Dendritic cell treated with granulocyte-macrophage colony-stimulating factor and Interleukin-4, amounts not matched to agents 40 ng/mL and 50 ng/mL, for 4 days (primary cell): ENCODE data around the gene OTOA.
"Not testable (repeated sequence)": the region's sequence is repeated elsewhere in the genome, so short reads cannot be mapped to it uniquely, and the experiment has no call there.

ENCODE experiments used
- H3K27ac Mint-ChIP-seq: one replicate; pipeline ENCODE4 v1.8.0; 2022; ENCODE audit warnings: mild to moderate bottlenecking, mixed read lengths
- H3K27me3 Mint-ChIP-seq: one replicate; pipeline ENCODE4 v1.8.0; 2022; ENCODE audit warnings: mild to moderate bottlenecking, mixed read lengths
- H3K36me3 Mint-ChIP-seq: one replicate; pipeline ENCODE4 v1.8.0; 2022; ENCODE audit warnings: low read depth, mixed read lengths
- H3K4me1 Mint-ChIP-seq: one replicate; pipeline ENCODE4 v1.8.0; 2022; ENCODE audit warnings: low read depth, mixed read lengths
- H3K4me3 Mint-ChIP-seq: one replicate; pipeline ENCODE4 v1.8.0; 2022; ENCODE audit warnings: mild to moderate bottlenecking, moderate library complexity, mixed read lengths
- H3K9me3 Mint-ChIP-seq: one replicate; pipeline ENCODE4 v1.8.0; 2022; ENCODE audit warnings: mixed read lengths
- intact Hi-C: fragments of 100-400 bp; cut with micrococcal nuclease; formaldehyde crosslinking; loops from one replicate; pipeline ENCODE4 v1.15.0; 2022

The OTOA gene

GRCh38 chr16:21703589-21704174 is 39.9 kb downstream of the OTOA start:
- Mint-ChIP-seq H3K36me3 (no peaks in the 10 kb centered on the region), H3K4me3 (no peak overlapping the region), H3K4me1 (peaks cover 14% of the 10 kb centered on the region), H3K9me3 (no peaks in the 10 kb centered on the region), H3K27me3 (no peaks in the 10 kb centered on the region), H3K27ac (no peak overlapping the region)
- intact Hi-C loops, result no loop called here

GRCh38 chr16:21704266-21704665 is 40.5 kb downstream of the OTOA start:
- Mint-ChIP-seq H3K4me1 (peaks cover 14% of the 10 kb centered on the region), H3K36me3 (no peaks in the 10 kb centered on the region), H3K27me3 (no peaks in the 10 kb centered on the region), H3K9me3 (no peaks in the 10 kb centered on the region), H3K4me3 (no peak overlapping the region), H3K27ac (no peak overlapping the region)
- intact Hi-C loops, result no loop called here

GRCh38 chr16:21704733-21705132 is 41.0 kb downstream of the OTOA start:
- no peak overlapping the region for H3K4me3 Mint-ChIP-seq
- no peak overlapping the region for H3K27ac Mint-ChIP-seq
- H3K4me1 Mint-ChIP-seq, result peaks cover 14% of the 10 kb centered on the region
- no peaks in the 10 kb centered on the region for H3K27me3 Mint-ChIP-seq
- no peaks in the 10 kb centered on the region for H3K9me3 Mint-ChIP-seq
- intact Hi-C loops, result no loop called here
- H3K36me3 Mint-ChIP-seq, result no peaks in the 10 kb centered on the region

GRCh38 chr16:21708533-21709115 is 44.9 kb downstream of the OTOA start:
- Mint-ChIP-seq H3K4me1 (peaks cover 17% of the 10 kb centered on the region), H3K9me3 (no peaks in the 10 kb centered on the region), H3K27ac (no peak overlapping the region), H3K27me3 (no peaks in the 10 kb centered on the region), H3K4me3 (no peak overlapping the region), H3K36me3 (no peaks in the 10 kb centered on the region)
- intact Hi-C loops, result loop anchor here (1.0 kb wide), 2 partner anchors 51 to 124 kb away; no protein-coding TSS in a partner anchor

- Mint-ChIP-seq H3K27ac (no peak overlapping the region), H3K36me3 (no peaks in the 10 kb centered on the region), H3K4me3 (no peak overlapping the region), H3K27me3 (no peaks in the 10 kb centered on the region), H3K9me3 (no peaks in the 10 kb centered on the region), H3K4me1 (peaks cover 28% of the 10 kb centered on the region)
- intact Hi-C loops, result no loop called here
Measured at GRCh38 chr16:21710938-21711337, 47.2 kb downstream of the OTOA start.

- Mint-ChIP-seq H3K27ac (peak overlapping the region; percentile 21), H3K4me1 (peaks cover 28% of the 10 kb centered on the region), H3K36me3 (no peaks in the 10 kb centered on the region), H3K4me3 (no peak overlapping the region), H3K27me3 (no peaks in the 10 kb centered on the region), H3K9me3 (no peaks in the 10 kb centered on the region)
- intact Hi-C loops, result no loop called here
Measured at GRCh38 chr16:21713549-21714368, 50.0 kb downstream of the OTOA start.

GRCh38 chr16:21714369-21714618 is 50.5 kb downstream of the OTOA start:
- H3K9me3 Mint-ChIP-seq, H3K4me3 Mint-ChIP-seq, H3K27me3 Mint-ChIP-seq, intact Hi-C loops, H3K36me3 Mint-ChIP-seq: not testable (repeated sequence)
- Mint-ChIP-seq H3K4me1 (peaks cover 32% of the 10 kb centered on the region), H3K27ac (peak overlapping the region; percentile 21)

GRCh38 chr16:21717608-21718007 is 53.8 kb downstream of the OTOA start:
- no peaks in the 10 kb centered on the region for H3K27me3 Mint-ChIP-seq
- no peaks in the 10 kb centered on the region for H3K36me3 Mint-ChIP-seq
- H3K9me3 Mint-ChIP-seq, result no peaks in the 10 kb centered on the region
- peaks cover 33% of the 10 kb centered on the region for H3K4me1 Mint-ChIP-seq
- intact Hi-C loops, result no loop called here
- no peak overlapping the region for H3K27ac Mint-ChIP-seq
- H3K4me3 Mint-ChIP-seq, result no peak overlapping the region

GRCh38 chr16:21719283-21719682 is 55.5 kb downstream of the OTOA start:
- no peaks in the 10 kb centered on the region for H3K9me3 Mint-ChIP-seq
- no peak overlapping the region for H3K27ac Mint-ChIP-seq
- H3K4me3 Mint-ChIP-seq, result no peak overlapping the region
- peaks cover 16% of the 10 kb centered on the region for H3K4me1 Mint-ChIP-seq
- H3K27me3 Mint-ChIP-seq, result no peaks in the 10 kb centered on the region
- intact Hi-C loops, result no loop called here
- no peaks in the 10 kb centered on the region for H3K36me3 Mint-ChIP-seq

- intact Hi-C loops, result no loop called here
- Mint-ChIP-seq H3K27ac (no peak overlapping the region), H3K4me3 (no peak overlapping the region), H3K9me3 (no peaks in the 10 kb centered on the region), H3K36me3 (no peaks in the 10 kb centered on the region), H3K4me1 (peaks cover 6% of the 10 kb centered on the region), H3K27me3 (no peaks in the 10 kb centered on the region)
Measured at GRCh38 chr16:21720533-21720932, 56.8 kb downstream of the OTOA start.

- no peaks in the 10 kb centered on the region for H3K27me3 Mint-ChIP-seq
- intact Hi-C loops, result no loop called here
Measured at GRCh38 chr16:21722771-21723455, 59.1 kb downstream of the OTOA start.

GRCh38 chr16:21723532-21723931 is 59.8 kb downstream of the OTOA start:
- no peak overlapping the region for H3K4me3 Mint-ChIP-seq
- H3K9me3 Mint-ChIP-seq, result no peaks in the 10 kb centered on the region

More at GRCh38 chr16:21722771-21723455, 59.1 kb downstream of the OTOA start:
- Mint-ChIP-seq H3K4me1 (peaks cover 6% of the 10 kb centered on the region), H3K4me3 (no peak overlapping the region), H3K27ac (no peak overlapping the region), H3K9me3 (no peaks in the 10 kb centered on the region), H3K36me3 (no peaks in the 10 kb centered on the region)

GRCh38 chr16:21727344-21727743 is 63.6 kb downstream of the OTOA start:
- Mint-ChIP-seq H3K27me3 (no peaks in the 10 kb centered on the region), H3K9me3 (no peaks in the 10 kb centered on the region), H3K4me1 (no peaks in the 10 kb centered on the region), H3K36me3 (no peaks in the 10 kb centered on the region), H3K27ac (no peak overlapping the region), H3K4me3 (no peak overlapping the region)
- intact Hi-C loops, result no loop called here

More at GRCh38 chr16:21723532-21723931, 59.8 kb downstream of the OTOA start:
- H3K27ac Mint-ChIP-seq, result no peak overlapping the region
- no peaks in the 10 kb centered on the region for H3K36me3 Mint-ChIP-seq
- intact Hi-C loops, result no loop called here
- peaks cover 6% of the 10 kb centered on the region for H3K4me1 Mint-ChIP-seq
- no peaks in the 10 kb centered on the region for H3K27me3 Mint-ChIP-seq

- H3K36me3 Mint-ChIP-seq, intact Hi-C loops, H3K4me3 Mint-ChIP-seq, H3K27me3 Mint-ChIP-seq, H3K4me1 Mint-ChIP-seq, H3K9me3 Mint-ChIP-seq, H3K27ac Mint-ChIP-seq: not testable (repeated sequence)
Measured at GRCh38 chr16:21731233-21731632, 67.5 kb downstream of the OTOA start.
